ENCODE results near the gene P2RY6.

DNA sequence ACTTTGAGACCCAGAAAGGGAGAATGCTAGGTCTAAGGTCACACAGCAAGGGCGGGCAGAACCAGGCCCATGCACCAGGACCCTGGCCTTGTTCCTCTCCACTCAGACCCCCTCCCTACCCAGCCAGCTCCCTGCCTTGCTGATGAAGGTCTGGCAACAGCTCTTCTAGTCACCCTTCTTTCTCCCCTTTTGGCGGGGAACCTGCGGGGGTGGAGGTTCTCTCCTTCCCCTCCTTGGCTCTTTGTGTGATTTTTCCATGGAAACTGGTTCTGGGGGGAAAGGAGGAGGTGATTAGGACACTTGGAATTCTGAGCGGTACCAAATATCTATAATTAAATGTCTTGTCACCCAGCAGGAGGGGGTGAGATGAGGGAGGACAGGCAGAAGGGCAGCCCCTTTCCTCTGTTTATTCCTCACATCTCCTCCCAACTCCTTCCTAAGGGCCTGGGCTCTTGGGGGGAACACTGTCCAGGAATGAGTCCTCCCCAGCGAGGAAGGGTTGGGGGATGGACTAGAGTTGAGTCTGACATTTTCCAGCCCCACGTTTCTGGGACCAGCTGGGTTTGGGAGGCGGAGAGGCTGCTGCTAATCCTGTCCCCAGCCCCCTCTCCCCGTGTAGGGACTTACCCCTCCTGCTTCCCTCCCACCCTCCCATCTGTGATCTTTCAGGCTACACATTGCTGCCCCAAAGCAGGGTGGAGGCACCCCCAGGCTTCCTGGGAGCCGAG lies 43.3 kb downstream of the P2RY6 start:
- TF ChIP-seq POLR2A (IDR thresholded peaks at IDR 0.05; ENCODE audit: low read depth, low read length) (no peak), POLR2AphosphoS5 (IDR thresholded peaks at IDR 0.05; ENCODE audit: low read depth, low read length) (no peak)
